Measurements from ENCODE around the gene KIF25.

GRCh38 chr6:168018664-168019063 is 21.2 kb downstream of the KIF25 start:
- TF ChIP-seq EZH2 (IDR thresholded peaks at IDR 0.05; ENCODE audit: borderline replicate concordance, low read depth, low read length, poor library complexity, severe bottlenecking) (no peak), CTCF (conservative IDR thresholded peaks at IDR 0.05; ENCODE audit: low read depth, low read length) (no peak)
